ENCODE results near the gene IQSEC1. TPM values are rescaled to one million over a fixed set of nuclear protein-coding genes. Genes with fewer than 3 reads are reported as not detected.

The IQSEC1 gene
- polyA plus RNA-seq, 12 donors, result 36.6 to 57.3 (median 42.5) TPM; not detected in 1

DNA sequence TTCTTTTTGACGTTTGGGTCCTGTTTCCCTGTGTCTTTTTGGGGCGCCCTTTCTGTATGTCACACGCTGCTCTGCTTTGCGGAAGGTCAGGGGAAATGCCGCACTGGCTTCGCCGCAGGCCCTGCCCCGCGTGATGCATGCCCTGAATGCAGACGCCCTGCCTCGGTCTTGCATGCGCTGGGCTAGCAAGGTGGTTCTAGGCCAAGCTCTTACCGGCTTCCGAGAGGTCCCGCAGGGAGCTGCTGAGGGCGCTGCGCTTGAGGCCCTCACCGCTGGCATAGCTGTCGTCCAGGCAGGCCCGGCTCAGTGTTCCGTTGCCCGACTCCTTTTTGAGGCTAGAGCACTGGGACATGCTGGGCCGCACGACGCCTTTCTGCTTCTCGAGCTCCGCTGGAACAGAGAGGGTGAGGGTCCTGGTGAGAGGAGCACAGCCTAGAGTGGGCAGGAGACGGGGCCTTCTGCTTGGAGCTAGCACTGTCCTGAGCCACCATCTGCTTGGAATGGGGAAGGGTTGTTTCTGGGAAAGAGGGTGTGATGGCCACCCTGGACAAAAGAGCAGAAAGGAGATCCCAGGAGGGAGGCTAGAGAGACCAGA, 165.0 kb downstream of the IQSEC1 start:
- no peak for DNase-seq

DNA sequence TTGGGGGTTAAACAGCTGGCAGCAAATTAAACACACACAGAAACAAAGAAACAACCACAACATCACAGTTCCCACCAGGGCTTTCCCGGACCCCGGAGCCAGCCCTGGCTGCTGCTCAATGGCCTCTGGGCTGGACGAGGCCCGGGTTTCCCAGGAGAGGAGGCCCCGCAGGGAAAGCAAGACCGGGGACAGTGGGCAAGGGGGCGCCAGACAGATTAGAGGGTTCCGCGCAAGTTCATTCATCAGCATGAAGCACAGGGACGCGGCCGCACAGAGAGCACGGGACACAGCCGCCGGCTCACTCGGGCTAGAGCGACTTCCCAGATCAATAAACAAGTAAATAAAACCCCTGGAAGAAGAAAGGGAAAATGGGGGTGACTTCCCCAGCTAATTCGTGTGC, 165.5 kb downstream of the IQSEC1 start:
- DNase-seq, result no peak

DNA sequence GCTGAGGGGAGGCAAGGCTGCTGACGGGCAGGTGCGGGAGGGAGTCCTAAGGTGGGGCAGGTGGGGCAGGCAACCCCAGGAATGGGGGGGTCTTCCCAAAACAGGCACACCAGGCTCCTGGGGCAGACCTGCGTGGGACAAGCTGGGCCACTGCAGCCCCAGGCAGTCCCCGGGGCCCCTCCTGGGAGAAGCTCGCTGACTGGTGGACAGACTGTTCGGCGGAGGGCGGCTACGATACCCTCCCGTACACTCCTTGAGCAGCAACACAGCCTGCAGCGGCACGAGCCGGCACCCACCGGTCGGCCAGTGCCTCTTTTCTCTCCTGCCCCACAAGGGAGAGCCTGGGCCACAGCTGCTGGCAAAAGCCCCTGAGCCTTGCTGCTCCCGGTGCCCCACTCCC, 165.9 kb downstream of the IQSEC1 start:
- no peak for DNase-seq

DNA sequence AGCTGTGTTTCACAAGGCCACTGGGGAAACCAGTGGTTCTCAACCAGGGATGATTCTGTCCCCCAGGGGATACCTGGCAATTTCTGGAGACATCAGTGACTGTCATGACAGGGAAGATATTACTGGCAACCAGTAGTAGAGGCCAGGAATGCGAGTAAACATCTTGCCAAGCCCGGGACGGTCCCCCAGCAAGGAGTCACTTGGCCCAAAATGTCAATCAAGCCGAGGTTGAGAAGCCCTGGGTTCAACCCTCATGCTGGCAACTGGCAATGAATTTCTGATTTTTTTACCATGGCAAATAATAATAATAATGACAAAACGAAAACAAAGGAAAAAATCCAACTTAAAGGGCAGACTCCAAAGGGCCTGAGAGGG, 166.3 kb downstream of the IQSEC1 start:
- DNase-seq, result no peak

DNA sequence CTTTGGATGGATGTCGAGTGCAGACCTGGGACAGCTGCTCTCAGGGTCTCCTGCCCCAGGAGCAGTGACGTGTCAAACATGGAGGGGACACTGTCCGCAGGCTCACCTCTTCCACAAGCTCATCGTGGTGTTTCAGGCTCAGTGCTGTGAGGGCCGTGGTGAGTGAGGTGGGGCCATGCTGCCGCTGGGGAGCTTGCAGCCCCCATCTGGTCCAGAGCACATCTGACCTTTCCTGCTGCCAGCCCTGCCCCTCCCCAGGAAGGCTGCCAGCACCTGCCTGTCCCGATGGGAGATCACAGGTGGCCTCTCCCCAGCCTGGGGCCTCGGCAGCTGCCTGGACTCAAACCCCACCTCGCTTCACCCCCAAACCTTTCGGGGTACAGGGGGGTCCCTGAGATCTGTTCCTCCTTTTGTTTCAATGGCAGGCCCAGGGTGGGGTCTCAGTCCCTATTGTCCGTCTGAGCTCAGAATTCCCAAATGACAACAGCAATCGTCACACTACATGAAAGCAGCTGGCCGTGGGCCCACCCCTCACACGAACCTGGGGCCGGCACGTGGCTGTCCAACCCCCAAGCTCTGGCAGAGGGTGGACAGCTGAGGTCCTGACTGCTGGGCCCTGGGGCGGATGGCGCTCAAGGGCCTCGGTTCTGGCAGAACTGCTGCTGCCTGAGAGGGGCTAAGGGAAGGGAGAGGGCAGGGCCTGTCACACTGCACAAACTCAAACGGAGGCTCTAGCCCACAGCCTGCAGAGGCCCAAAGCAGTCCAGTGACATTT, 166.9 kb downstream of the IQSEC1 start:
- DNase-seq, result no peak

DNA sequence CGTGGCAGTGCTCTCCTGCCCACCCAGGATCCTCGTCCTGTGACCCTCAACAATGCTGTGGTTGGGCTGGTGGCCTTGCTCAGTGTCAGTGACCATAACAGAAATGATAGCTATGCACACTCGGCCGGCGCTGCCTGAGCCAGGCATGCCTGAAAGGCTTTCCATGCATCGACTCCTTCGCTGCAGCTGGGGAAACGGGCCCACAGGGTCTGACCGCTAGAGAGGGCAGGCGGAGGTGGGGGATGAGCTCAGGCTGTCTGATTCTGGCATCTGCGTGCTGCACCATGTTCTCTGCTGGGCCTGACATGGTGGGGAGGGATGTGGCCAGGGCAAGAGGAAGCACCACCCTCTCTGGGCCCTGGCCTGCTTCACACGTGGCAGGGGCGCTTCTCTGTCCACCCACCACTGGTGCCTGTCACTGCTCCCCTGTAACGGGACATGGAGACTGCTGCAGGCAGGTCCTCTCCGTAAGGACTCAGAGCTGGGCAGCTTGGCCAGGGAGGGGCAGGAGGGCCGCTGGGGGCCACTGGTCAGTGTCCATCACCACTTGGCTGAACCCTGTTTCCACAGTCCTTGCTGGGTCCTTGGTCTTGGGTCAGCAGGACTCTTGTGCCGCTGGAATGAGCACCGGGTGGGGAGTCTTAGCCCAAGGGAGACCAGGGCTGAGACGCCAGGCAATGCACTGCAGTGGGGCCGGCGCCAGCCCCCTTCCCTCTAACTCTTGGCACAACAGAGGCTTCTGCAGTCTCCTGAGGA, 167.7 kb downstream of the IQSEC1 start:
- DNase-seq, result no peak

DNA sequence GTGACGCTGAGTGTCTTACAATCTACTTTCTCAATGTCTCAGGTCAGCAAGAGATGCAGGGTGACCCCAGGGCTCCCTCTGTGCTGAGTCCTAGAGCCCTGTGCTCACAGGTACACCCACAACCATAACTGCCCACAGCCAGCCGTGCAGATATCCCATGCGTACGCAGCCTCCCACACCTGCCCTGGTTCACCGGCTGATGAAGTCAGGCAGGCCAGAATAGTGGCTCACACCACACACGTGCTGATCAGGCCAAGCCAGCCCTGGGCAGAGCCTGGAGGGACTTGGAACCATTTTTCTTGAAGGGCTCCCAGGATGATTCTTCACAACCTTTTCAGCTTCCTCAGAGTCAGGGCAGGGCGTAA, 168.3 kb downstream of the IQSEC1 start:
- DNase-seq, result no peak

DNA sequence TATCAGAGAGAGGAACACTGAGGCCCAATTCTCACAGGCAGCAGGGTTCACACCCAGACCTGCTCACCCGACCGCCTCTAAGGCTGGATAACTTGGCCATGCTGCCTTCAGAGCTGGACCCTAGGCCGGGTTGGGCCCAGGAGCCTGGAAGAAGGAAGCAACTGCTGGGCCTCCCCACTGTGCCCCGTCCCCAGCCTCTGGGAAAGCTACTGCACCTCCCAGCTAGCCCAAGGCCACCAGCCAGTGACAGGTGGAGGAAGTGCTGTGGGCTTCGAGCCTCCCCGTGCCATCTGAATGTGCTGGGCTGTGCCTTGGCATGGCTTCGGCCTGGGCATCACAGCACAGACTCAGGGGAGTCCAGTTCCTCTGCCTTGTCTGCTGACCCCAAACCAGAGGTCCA, 169.3 kb downstream of the IQSEC1 start:
- DNase-seq, result no peak

DNA sequence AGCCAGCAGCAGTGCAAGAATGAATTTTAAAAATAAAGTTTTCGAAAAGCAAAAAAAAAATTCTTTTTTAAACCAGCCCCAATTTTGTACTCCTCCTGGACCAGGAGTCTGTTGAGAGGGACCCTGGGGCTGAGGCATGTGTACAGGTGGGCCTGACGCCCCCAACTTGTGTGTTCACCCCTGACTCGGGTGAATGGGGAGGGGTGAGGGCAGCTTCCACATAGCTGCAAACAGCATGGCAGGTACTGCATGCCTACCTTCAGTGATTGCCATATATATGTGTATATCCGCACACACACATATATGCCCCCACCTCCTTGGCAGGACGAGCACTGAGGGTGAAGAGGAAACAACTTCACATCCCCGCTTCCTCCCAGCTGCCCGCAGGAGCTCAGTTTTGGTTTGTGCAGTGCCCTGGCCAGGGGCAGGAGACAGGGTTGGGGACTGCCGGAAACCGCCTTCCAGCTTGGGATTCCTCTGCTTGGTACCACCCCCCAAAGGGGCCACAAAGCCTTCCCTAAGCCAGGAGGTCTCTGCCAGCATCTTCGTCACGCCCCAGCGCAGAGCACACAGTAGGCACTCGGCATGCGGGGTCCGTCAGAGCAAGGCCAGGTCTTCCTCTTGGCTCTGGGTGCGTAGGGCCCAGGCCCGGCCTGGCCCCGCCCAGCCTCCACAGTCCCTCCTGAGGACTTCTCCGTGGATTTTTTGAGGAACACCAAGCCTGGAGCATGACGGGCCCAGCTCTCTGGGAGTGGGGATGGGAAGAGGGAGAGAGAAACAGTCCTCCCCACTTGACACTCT, 170.0 kb downstream of the IQSEC1 start:
- no peak for DNase-seq

DNA sequence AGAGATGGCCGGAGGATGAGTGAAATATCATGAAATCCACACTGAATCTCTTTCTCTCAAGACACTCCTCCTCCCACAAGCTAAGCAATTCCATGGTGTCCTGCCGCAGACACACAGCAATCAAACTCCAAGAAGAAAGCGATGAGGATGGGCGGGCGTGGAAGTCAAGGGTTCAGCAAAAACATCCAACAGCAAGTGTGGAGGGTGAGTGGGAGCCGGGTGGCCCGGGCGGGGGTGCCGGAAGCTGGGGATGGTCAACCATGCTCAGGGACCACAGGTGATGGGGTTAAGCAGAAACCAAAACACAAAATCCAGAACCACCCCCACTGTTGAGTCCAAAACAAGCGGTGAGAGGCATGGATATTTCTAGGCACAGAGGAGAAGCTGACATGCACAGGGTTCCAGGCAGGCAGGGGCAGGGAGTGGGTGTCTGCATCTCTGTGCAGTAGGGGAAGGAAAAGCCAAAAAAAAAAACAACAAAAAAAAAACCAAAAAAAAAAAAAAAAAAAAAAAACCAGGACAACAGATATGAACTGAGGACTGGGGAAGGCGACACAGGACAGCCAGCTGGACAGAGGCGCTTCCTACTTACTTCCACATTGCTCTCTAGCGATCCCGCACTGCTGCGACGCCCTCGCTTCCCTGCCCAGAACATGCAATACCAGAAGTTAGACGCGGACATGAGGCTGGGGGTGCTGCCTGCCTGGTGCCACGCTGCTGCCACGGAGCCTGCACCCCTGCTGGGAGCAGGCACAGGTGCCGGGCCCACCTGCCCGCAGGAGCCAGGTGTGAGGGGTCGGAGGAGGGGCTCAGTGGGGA, 170.8 kb downstream of the IQSEC1 start:
- no peak for DNase-seq

DNA sequence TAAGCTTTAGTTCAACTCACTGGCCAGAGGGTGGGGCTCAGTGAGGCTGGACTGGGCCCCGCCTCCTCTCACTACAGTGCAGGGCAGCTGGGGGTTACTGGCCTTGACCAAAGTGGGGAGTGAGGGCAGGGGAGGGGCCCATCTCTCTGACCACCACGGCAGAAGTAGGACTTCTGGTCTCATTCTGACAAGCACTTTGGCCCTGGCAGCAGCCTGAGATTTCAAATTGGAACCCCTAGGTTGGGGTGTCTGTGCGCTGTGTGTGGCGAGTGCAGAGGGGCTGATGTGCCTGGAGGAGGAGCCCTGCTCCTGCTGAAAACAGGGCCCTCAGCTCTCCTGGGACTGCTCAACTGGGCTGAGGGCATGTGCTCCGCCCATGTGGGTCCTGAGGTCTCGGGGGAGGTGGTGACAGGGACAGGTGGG, 171.6 kb downstream of the IQSEC1 start:
- DNase-seq, result no peak

DNA sequence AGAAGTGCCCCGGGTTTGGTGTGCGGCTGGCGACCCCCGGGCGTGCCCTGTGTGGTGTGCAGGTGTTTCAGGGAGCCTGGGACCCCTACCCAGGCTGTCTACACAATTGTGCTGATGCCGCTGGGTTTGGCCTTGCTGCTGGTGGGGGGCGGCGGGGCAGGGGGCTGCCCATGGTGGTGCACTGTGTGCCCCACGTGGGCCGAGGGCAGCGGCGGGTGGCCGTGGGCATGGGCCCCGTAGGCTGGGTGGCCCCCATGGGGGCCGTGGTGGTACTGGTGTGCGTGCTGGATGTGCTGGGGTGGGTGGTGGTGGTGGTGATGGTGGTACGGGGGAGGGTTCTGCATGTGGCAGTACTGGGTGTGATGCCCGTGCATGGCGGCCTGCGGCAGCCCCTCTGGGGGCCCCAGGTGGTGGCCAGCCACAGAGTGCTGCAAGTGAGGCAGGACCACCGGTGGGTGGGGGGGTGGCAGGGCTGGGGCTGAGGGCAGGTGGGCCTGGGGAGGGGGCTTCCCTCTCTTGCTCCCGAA, 172.3 kb downstream of the IQSEC1 start:
- DNase-seq, result no peak

DNA sequence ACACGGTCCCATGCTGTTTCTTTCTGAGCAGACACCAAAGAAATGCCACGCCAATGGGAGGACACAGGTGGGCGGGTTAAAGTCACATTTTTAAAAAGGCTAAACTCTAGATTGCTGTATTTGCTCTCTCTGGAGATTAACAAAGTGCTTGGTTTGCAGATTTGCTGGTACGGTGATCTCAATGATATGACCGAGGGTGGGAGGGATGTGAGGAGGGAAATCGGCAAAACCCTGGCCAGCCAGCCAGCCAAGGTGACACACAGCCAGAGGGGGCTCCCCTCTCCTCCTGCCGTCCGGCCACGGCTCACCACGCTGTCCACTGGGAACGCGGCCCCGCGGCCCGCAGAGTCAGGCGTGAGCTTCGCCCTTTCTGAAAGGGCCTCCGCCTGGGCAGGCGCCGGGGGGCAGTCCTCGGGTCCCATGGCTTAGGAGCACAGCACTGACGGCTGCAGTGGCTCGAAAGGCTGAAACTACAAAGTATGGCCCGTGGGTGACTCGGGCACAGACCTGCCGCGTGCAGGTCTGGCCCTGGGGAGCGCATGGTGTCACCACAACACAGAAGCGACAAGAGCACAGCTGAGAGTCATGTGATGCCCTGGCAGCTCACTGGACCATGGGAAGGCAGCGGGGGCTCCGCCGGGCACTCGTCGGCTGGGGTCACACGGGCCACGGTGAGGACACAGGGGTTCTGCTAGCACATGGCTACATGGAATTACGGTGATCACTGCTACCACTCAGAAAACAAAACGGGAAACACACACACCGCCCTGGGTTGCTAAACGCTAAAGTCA, 174.1 kb downstream of the IQSEC1 start:
- no peak for DNase-seq

DNA sequence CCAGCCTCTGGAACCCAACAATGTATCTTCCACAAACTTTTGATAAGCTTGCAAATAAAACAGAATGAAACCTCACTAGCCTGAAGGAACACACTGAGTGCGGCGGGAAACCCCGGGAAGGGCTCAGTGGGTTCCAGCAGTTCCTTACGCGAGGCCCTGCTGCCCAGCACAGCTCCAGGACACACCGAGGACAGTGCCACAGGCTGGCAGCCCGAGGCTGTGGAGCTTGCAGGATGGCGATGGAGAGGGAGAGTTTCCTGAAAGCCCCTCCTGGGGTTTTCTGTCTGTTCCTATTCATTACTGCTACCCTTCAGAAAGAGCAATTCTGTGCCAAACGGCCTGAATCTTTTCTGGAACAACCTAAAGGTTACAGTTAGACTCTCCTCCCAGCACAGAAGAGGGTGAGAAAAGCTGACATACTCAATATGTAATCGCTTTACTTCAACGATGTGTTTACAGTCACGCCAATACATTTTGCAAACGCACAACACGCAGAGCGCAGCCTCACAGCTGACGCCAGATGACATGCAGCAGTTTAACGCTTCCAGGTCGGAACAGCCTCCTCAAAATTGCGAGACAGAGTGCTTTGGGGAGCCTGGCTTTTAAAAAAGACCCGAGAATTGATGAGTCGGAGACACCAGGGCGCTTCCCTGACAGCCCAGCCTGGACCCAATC, 174.8 kb downstream of the IQSEC1 start:
- DNase-seq, result no peak

DNA sequence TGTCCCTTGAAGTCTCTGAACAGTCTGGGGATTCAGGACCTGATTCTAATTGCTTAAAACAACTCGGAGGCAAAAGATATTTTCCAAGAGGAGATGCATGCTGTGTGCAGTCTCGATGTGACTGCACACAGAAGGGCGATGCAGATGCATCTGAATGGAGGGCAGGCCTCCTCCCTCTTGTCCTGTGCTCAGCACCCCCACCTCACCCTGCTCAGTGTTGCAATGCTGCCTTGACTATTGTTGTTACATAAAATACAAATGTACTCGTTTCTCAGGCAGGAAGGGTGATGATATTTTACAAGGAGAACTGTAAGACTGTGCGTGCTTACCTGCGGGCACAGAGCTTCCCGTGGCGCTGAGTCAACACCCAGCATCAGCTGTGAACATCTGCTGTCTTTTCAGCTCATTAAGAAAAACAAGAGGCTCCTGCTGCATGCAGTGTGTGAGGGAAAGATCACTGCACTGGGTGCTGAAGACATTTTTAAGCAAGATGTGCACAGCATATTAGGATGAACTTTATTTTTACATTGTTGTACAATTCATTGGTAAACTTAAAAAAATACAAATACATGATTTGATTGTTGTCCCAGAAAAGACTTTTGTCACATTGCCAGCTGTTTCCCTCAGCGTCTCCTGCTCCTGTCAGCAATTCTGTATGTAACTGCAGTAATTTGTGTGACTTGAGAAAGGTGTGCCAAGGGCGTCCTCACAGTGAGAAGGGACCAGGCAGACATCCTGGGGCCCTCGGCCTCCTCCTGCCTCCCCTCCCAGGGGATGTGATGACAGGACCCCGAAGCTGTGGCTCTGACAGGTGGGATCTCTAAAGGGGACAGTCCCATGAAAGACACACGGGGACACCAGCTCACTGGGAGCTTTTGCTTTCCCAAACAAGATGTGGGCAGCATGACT, 175.6 kb downstream of the IQSEC1 start:
- no peak for DNase-seq

DNA sequence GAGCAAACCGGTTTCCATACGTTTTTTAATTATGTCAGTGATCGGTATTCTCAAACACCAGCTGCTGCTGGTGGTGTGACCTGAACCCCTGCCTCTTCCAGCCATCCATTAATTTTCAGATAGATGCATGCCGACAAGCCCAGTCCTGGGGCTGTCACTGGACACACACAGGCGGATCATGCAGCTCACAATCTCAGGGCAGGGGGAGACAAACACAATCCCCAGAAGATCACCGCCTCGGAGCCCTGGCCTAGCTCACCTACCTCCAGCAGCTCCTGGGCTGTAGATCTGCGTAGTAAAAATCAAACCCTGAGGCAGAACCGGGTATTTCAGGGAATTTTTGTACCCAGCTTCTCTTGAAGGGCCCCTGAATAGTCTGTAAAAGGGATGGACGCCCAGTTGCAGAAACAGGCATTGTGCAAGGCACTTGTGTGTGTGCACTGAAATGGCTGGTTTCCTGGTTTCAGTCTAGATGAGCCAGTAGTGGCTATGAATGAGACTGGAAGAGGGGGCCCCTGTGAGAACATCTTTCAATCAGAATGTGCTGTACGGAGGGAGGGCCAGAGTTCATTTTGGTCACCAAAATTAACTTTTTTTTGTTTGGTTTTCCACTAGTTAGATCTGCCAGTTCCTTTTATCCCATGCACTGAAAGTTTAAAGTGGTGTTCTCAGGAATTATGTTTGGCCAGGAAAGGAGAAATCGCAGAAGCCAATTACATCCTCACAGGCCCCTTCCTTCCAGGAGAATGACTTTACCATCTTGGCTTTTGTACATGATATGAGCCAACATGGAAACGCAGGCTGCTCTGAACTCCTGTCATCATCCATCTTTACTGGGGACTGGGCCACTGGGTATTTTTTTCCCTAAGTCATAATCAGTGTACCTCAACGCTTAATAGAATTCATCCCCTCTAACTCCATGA, 176.9 kb downstream of the IQSEC1 start:
- DNase-seq, result no peak

DNA sequence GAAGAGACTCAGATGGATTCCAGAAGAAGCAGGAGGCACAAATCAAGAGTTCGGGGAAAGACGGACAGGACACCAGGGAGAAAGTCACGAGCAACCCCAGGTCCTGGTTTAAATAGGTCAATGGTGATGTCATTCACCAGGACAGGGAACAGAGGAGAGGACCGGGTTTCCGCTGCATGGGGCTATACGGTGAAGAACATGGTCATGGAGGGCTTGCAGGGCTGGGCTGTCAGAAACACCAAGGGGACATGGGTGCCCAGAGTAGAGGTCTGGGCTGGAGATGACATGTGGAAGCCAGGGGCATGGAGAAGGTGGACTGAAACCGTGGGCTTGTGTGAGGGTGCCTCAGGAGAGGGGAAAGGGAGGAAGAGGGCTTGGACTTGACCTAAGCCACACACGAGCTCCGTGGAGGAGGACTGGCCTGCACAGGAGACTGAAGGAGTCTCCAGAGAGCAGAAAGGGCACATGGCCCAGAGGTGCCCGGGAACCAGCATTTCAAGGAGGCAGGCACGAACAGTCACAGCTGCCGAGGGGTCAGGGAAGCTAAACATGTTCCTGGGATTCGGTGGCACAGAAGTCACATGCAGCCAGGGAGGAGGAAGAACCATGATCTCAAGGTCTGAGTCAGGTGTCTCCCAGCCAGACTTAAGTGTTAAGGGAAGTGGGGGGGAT, 177.7 kb downstream of the IQSEC1 start:
- DNase-seq, result no peak

Data from muscle of arm (tissue), 12 donors.